Tibial artery (tissue), 4 donors: ENCODE measurements around the gene SDK1.

Experiments
- DNase-seq, 2 donors: peaks; one replicate each; pipeline ENCODE4 v3.0.0-alpha.2; 2019
- H3K27ac ChIP-seq, 2 donors: fragments of 200-600 bp; sonication (generic) in 1 of 2; 1 replicate in 1 of 2; 2 replicates in 1 of 2; pipeline ENCODE4 v1.5.1; 2018 to 2019; ENCODE audit warnings: mild to moderate bottlenecking in 1 of 2
- H3K27me3 ChIP-seq, 2 donors: fragments of 200-600 bp; sonication (generic) in 1 of 2; one replicate each; pipeline versions ENCODE4 v1.5.1 to v1.6.0; 2016 to 2019
- H3K36me3 ChIP-seq, 3 donors: fragments of 200-600 bp; sonication (generic) in 2 of 3; one replicate each; pipeline ENCODE4 v1.5.1; 2016 to 2019; ENCODE audit warnings: mild to moderate bottlenecking in 2 of 3
- H3K4me1 ChIP-seq, 4 donors: fragments of 200-600 bp; sonication (generic) in 2 of 4; 1 replicate in 3 of 4; 2 replicates in 1 of 4; pipeline ENCODE4 v1.5.1; 2016 to 2019
- H3K4me3 ChIP-seq, 2 donors: fragments of 200-600 bp; sonication (generic) in 1 of 2; 1 replicate in 1 of 2; 2 replicates in 1 of 2; pipeline ENCODE4 v1.5.1; 2018 to 2019; ENCODE audit warnings: mild to moderate bottlenecking in 2 of 2
- H3K9me3 ChIP-seq, 3 donors: fragments of 200-600 bp; sonication (generic) in 1 of 3; one replicate each; pipeline ENCODE4 v1.5.1; 2016 to 2019
- intact Hi-C: fragments of 100-400 bp; cut with DNase I; formaldehyde crosslinking; loops from one replicate; pipeline ENCODE4 v1.15.0; 2023; ENCODE audit warnings: low total_unique reads
- TF ChIP-seq, protein P1 (sequence below), 2 experiments: fragments of 200-600 bp in 1 of 2; fragments of 450-650 bp in 1 of 2; IDR thresholded peaks; one replicate each; pipeline ENCODE4 v1.5.1; 2017 to 2019; ENCODE audit warnings: antibody characterized with exemption in 2 of 2, mild to moderate bottlenecking in 1 of 2, moderate library complexity in 1 of 2

The SDK1 gene

DNA sequence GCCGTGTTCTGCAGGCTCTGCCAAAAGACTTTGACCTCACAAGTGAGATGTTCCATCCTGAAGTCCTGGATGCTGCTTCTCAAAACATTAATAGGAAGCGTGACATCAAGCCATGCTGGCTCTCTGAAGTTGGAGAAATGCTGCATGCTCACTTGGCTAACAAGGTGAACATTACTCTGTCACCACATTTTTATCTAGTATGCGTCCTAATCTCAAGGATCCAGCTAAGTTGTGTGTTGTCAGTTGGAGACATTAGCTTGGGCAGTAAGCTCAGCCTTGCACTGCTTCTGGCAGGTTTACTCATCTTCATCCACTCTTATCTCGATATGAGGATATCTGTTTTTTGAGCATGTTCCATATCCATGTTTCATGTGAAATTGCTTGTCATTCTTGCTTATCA lies 165.2 kb downstream of the SDK1 start:
- Histone ChIP-seq H3K4me3 (no peak overlapping the region), H3K27ac (no peak overlapping the region), H3K36me3 (no peaks in the 10 kb centered on the region), H3K4me1 (no peaks in the 10 kb centered on the region), H3K27me3 (no peaks in the 10 kb centered on the region), H3K9me3 (no peaks in the 10 kb centered on the region)
- TF ChIP-seq, protein P1, sequence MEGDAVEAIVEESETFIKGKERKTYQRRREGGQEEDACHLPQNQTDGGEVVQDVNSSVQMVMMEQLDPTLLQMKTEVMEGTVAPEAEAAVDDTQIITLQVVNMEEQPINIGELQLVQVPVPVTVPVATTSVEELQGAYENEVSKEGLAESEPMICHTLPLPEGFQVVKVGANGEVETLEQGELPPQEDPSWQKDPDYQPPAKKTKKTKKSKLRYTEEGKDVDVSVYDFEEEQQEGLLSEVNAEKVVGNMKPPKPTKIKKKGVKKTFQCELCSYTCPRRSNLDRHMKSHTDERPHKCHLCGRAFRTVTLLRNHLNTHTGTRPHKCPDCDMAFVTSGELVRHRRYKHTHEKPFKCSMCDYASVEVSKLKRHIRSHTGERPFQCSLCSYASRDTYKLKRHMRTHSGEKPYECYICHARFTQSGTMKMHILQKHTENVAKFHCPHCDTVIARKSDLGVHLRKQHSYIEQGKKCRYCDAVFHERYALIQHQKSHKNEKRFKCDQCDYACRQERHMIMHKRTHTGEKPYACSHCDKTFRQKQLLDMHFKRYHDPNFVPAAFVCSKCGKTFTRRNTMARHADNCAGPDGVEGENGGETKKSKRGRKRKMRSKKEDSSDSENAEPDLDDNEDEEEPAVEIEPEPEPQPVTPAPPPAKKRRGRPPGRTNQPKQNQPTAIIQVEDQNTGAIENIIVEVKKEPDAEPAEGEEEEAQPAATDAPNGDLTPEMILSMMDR (IDR thresholded peaks at IDR 0.05) = no peak
- no peak for DNase-seq
- intact Hi-C loops = no loop called here

DNA sequence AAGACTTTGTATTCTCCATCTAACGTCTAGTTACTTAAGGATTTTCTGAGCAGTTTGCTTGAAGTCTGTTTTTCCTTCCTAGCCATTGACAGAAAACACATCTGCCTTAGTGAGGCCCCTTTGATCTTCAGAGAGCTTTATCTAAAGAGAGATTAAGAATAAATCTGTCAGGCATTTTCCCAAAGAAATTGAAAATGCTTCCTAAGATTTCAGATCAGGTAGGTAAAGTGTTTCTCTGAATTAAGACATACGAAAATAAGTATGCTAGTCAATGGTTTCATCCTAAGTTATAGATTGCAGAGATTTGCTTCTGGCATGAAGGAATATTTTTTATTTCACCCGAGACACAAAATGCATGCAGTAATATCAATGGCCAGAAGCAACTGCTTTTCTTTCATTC lies 168.6 kb downstream of the SDK1 start:
- Histone ChIP-seq H3K4me1 (no peaks in the 10 kb centered on the region), H3K36me3 (no peaks in the 10 kb centered on the region), H3K9me3 (no peaks in the 10 kb centered on the region), H3K27me3 (no peaks in the 10 kb centered on the region), H3K4me3 (no peak overlapping the region), H3K27ac (no peak overlapping the region)
- no peak for DNase-seq
- TF ChIP-seq, protein P1 (IDR thresholded peaks at IDR 0.05) = no peak
- intact Hi-C loops = no loop called here

DNA sequence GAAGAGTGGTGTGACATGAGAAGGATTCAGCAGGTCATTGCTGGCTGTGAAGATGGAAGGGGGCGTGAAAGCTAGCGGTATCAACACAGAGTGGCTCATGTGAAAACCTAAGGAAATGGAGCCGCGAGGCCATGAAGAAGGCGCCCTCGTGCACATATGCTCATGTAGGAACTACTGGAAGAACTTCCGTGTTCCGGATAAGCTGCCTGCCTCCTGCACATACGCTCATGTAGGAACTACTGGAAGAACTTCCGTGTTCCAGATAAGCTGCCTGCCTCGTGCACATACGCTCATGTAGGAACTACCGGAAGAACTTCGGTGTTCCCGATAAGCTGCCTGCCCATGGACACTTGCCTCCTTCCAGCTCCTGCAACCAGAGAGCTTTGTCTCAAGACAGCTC lies 179.1 kb downstream of the SDK1 start:
- H3K4me3 ChIP-seq = no peak overlapping the region
- no peaks in the 10 kb centered on the region for H3K27me3 ChIP-seq
- no peak for DNase-seq
- intact Hi-C loops = no loop called here
- TF ChIP-seq, protein P1 (IDR thresholded peaks at IDR 0.05) = no peak
- H3K4me1 ChIP-seq = no peaks in the 10 kb centered on the region
- no peaks in the 10 kb centered on the region for H3K9me3 ChIP-seq
- no peak overlapping the region for H3K27ac ChIP-seq
- H3K36me3 ChIP-seq = no peaks in the 10 kb centered on the region

- TF ChIP-seq, protein P1 (IDR thresholded peaks at IDR 0.05) = no peak
- intact Hi-C loops = no loop called here
- H3K27ac ChIP-seq = no peak overlapping the region
- H3K36me3 ChIP-seq = no peaks in the 10 kb centered on the region
- H3K27me3 ChIP-seq = no peaks in the 10 kb centered on the region
- H3K4me3 ChIP-seq = no peak overlapping the region
- H3K4me1 ChIP-seq = no peaks in the 10 kb centered on the region
- H3K9me3 ChIP-seq = no peaks in the 10 kb centered on the region
- no peak for DNase-seq
Observed at GRCh38 chr7:3481435-3481834, 180.4 kb downstream of the SDK1 start.

GRCh38 chr7:3482147-3482921 lies 181.3 kb downstream of the SDK1 start:
- H3K4me3 ChIP-seq = no peak overlapping the region
- no peaks in the 10 kb centered on the region for H3K36me3 ChIP-seq
- H3K27ac ChIP-seq = no peak overlapping the region
- TF ChIP-seq, protein P1 (IDR thresholded peaks at IDR 0.05) = peak in 1 of 2 experiments; percentile 22
- intact Hi-C loops = no loop called here
- DNase-seq = no peak
- H3K27me3 ChIP-seq = no peaks in the 10 kb centered on the region
- no peaks in the 10 kb centered on the region for H3K9me3 ChIP-seq
- H3K4me1 ChIP-seq = no peaks in the 10 kb centered on the region
